K562 (cell line): ENCODE results near the gene TMEM150C. TPM values are rescaled to one million over a fixed set of nuclear protein-coding genes. Genes with fewer than 3 reads are reported as not detected.

Experiments
- ATAC-seq: fragments of 200-7000 bp; cut with Tn5 transposase; 3 replicates; pipeline ENCODE4 v1.9.1; 2020; ENCODE audit warnings: moderate library complexity
- BruUV-seq: library from RNA; stranded (reverse); fragments of 400-500 nt; replicated peaks from 2 replicates; lab custom pipeline; 2021; lab: Mats Ljungman, UMichigan
- CTCF ChIA-PET: fragments of 300-600 bp; formaldehyde crosslinking; extraction: SDS; loops from one replicate; lab custom pipeline; 2021; ENCODE audit warnings: low intra/inter-chr PET ratio; lab: Yijun Ruan, JAX
- POLR2A ChIA-PET: fragments of 300-600, 350-650 bp; sonication (Branson Sonifier 250); formaldehyde crosslinking; extraction: SDS; loops from one replicate; lab custom pipeline; 2021; ENCODE audit warnings: antibody characterized with exemption, inconsistent platforms; lab: Yijun Ruan, JAX
- DNase-seq, 4 experiments: peaks; one replicate each; pipeline versions ENCODE4 v3.0.0 to v3.0.0-alpha.2; 2011 to 2018; ENCODE audit warnings: low spot score in 3 of 4, mixed read lengths in 3 of 4; ENCODE audit errors: extremely low read depth in 1 of 4
- FAIRE-seq: peaks from 2 replicates; lab custom pipeline; 2011; peaks lifted over from hg19 to GRCh38; lab: Jason Lieb, UNC
- H2AFZ ChIP-seq: 2 replicates; pipeline ENCODE4 v1.6.0; 2011; ENCODE audit warnings: low read depth, low read length, control low read depth, inconsistent platforms
- H3K27ac ChIP-seq: fragments of 200-600 bp; 3 replicates; pipeline ENCODE4 v1.8.0; 2011; ENCODE audit warnings: low read depth, mild to moderate bottlenecking, control low read depth, inconsistent platforms, low read length, moderate library complexity, mixed read lengths; ENCODE audit errors: extremely low read depth
- H3K27me3 ChIP-seq, 2 experiments: fragments of 300-600 bp in 1 of 2; 2 replicates in 1 of 2; 3 replicates in 1 of 2; pipeline versions ENCODE4 v1.6.0 to v1.8.0; 2011; ENCODE audit warnings: inconsistent platforms in 2 of 2, low read length in 2 of 2, mild to moderate bottlenecking in 1 of 2, mixed read lengths in 1 of 2, moderate library complexity in 1 of 2; ENCODE audit not compliant: control insufficient read depth in 2 of 2, insufficient read depth in 2 of 2
- H3K36me3 ChIP-seq: fragments of 300-600 bp; 3 replicates; pipeline ENCODE4 v1.8.0; 2011; ENCODE audit warnings: mild to moderate bottlenecking, low read length, inconsistent platforms; ENCODE audit not compliant: control insufficient read depth, insufficient read depth
- H3K4me1 ChIP-seq, 2 experiments: fragments of 200-600 bp in 1 of 2; replicated peaks in 1 of 2; 2 replicates in 1 of 2; 3 replicates in 1 of 2; pipeline versions ENCODE4 v1.5.1 to v1.8.0; 2011; ENCODE audit warnings: inconsistent platforms in 2 of 2, low read length in 2 of 2, mild to moderate bottlenecking in 1 of 2, mixed read lengths in 1 of 2, moderate library complexity in 1 of 2; ENCODE audit not compliant: control insufficient read depth in 2 of 2, insufficient read depth in 2 of 2
- H3K4me2 ChIP-seq: 2 replicates; pipeline ENCODE4 v1.6.1; 2011; ENCODE audit warnings: low read length, control low read depth, inconsistent platforms, mixed read lengths; ENCODE audit not compliant: insufficient read depth
- H3K4me3 ChIP-seq: fragments of 200-600 bp; sonication (generic), shearing (Covaris generic); 2 replicates; pipeline ENCODE4 v1.5.1; 2016; ENCODE audit warnings: control low read depth, inconsistent platforms
- H3K79me2 ChIP-seq: fragments of 200-600 bp; 3 replicates; pipeline ENCODE4 v1.8.0; 2011; ENCODE audit warnings: low read length, inconsistent platforms; ENCODE audit not compliant: control insufficient read depth, insufficient read depth
- H3K9ac ChIP-seq, 2 experiments: 2 replicates each; pipeline versions ENCODE4 v1.6.0 to v1.6.1; 2011; ENCODE audit warnings: low read depth in 2 of 2, low read length in 2 of 2, control low read depth in 1 of 2, inconsistent platforms in 1 of 2, mild to moderate bottlenecking in 1 of 2, mixed read lengths in 1 of 2; ENCODE audit not compliant: insufficient read depth in 1 of 2
- H3K9me1 ChIP-seq: one replicate; pipeline ENCODE4 v1.6.0; 2011; ENCODE audit warnings: inconsistent platforms, mild to moderate bottlenecking, low read length, moderate library complexity; ENCODE audit not compliant: control insufficient read depth, insufficient read depth
- H3K9me3 ChIP-seq: replicated peaks from 2 replicates; pipeline ENCODE4 v1.5.1; 2011; ENCODE audit warnings: low read depth, low read length, inconsistent platforms; ENCODE audit not compliant: control insufficient read depth, insufficient read depth
- H4K20me1 ChIP-seq: replicated peaks from 2 replicates; pipeline ENCODE4 v1.6.1; 2011; ENCODE audit warnings: low read length, inconsistent platforms, mixed read lengths; ENCODE audit not compliant: control insufficient read depth, insufficient read depth
- GATAD2B ChIP-seq: fragments of 450-650 bp; IDR thresholded peaks from 2 replicates; pipeline ENCODE4 v1.6.1; 2017; ENCODE audit warnings: mild to moderate bottlenecking, borderline replicate concordance
- ID3 ChIP-seq, 2 experiments: fragments of 250-450 bp in 1 of 2; fragments of 450-650 bp in 1 of 2; sonication (Bioruptor Pico) in 1 of 2; IDR thresholded peaks; 2 replicates each; pipeline versions ENCODE4 v1.6.1 to v1.8.0; 2016 to 2021; ENCODE audit warnings: mild to moderate bottlenecking in 2 of 2, moderate library complexity in 2 of 2, missing compliant biosample characterization in 1 of 2, missing genetic modification characterization in 1 of 2
- KAT2B ChIP-seq: IDR thresholded peaks from one replicate; pipeline ENCODE4 v1.6.1; 2012; ENCODE audit warnings: low read depth, mild to moderate bottlenecking, control low read depth, inconsistent platforms, low read length, moderate library complexity
- SAP30 ChIP-seq: fragments of 200-600 bp; sonication (generic); IDR thresholded peaks from 2 replicates; pipeline ENCODE4 v1.6.1; 2012; ENCODE audit warnings: borderline replicate concordance, low read depth, mild to moderate bottlenecking, moderate library complexity, low read length, control low read depth, inconsistent platforms; ENCODE audit not compliant: insufficient read depth, poor library complexity, severe bottlenecking
- TBL1XR1 ChIP-seq, 2 experiments: IDR thresholded peaks; 2 replicates each; pipeline ENCODE4 v1.6.1; 2012; ENCODE audit warnings: improper control_type of control experiment in 2 of 2, low read length in 2 of 2, mild to moderate bottlenecking in 1 of 2
- ZNF280A ChIP-seq: fragments of 450-650 bp; IDR thresholded peaks from 2 replicates; pipeline ENCODE4 v1.6.1; 2018; ENCODE audit warnings: mild to moderate bottlenecking, low read depth; ENCODE audit not compliant: partially characterized antibody
- ZNF354B ChIP-seq: fragments of 250-450 bp; sonication (Bioruptor Pico); IDR thresholded peaks from 2 replicates; pipeline ENCODE4 v1.4.0; 2020
- WGBS: fragments of 100-300 bp; shearing (Covaris generic); methylation state at CpG from one replicate; pipeline ENCODE4 v1.1.6; 2016; ENCODE audit warnings: low coverage, mixed read lengths; ENCODE audit not compliant: insufficient coverage; ENCODE audit errors: missing lambda C conversion rate; 5-methylcytosine and 5-hydroxymethylcytosine counted together
- in situ Hi-C: fragments of 300-500 bp; cut with MboI; formaldehyde crosslinking; loops from 4 replicates; pipeline ENCODE4 v1.15.0; 2018; ENCODE audit warnings: inconsistent platforms, mixed read lengths
- intact Hi-C: fragments of 100-400 bp; cut with micrococcal nuclease; formaldehyde crosslinking; loops from 2 replicates; pipeline ENCODE4 v1.14.2; 2022
- polyA plus RNA-seq, 8 experiments: library from polyadenylated mRNA; depleted of rRNA in 4 of 8; stranded (reverse) in 5 of 8; unstranded in 3 of 8; fragments of >200 nt; fragmentation: Nextera tagmentation in 2 of 8; fragmentation: Illumina TruSeq in 1 of 8; extraction: Ambion mirVana in 2 of 8; extraction: Trizol in 1 of 8; gene quantifications; 2 replicates each; pipeline versions ENCODE4 v1.2.1 to v1.2.3, GENCODE V29; 2011 to 2014; ENCODE audit warnings: inconsistent platforms in 1 of 8, missing spikeins in 1 of 8
- total RNA-seq, 7 experiments: library from RNA; depleted of rRNA in 6 of 7; stranded (reverse); fragments of >200 nt in 6 of 7; fragmentation: Illumina TruSeq in 2 of 7; extraction: Trizol in 2 of 7; gene quantifications; 2 replicates each; pipeline versions ENCODE4 v1.2.1 to v1.2.3, GENCODE V29; 2011 to 2021; ENCODE audit warnings: low replicate concordance in 1 of 7

TMEM150C gene
- total and polyA plus RNA-seq, 9 of the 15 experiments (the other 6 are each of a cell fraction or from before 2014, with no cell fraction given), result 0.07 TPM; not detected in 8

GRCh38 chr4:82481506-82481840 is 80.3 kb downstream of the TMEM150C start (continued):
- TF ChIP-seq SAP30 (no peak), KAT2B (no peak), ZNF354B (CRISPR knock-in tag) (no peak), GATAD2B (no peak), ZNF280A (no peak)

- Histone ChIP-seq H3K4me3 (no peak overlapping the region), H3K36me3 (no peaks in the 10 kb centered on the region), H3K79me2 (no peaks in the 10 kb centered on the region), H3K27me3 (peaks cover 29 to 49% of the 10 kb centered on the region in 2 experiments), H3K9ac (no peak overlapping the region), H3K27ac (no peak overlapping the region), H3K9me1 (no peaks in the 10 kb centered on the region)
- POLR2A ChIA-PET, result no interaction called here
- 3% methylated on average over 10 of the region's 10 CpGs for WGBS
- no TSS peak for BruUV-seq
- DNase-seq, result no peak
- CTCF ChIA-PET, result no interaction called here
- TF ChIP-seq TBL1XR1 (IDR thresholded peaks at IDR 0.05; ENCODE audit: low read length in 2 of 2) (no peak), ID3 (CRISPR knock-in tag; IDR thresholded peaks at IDR 0.05) (no peak), ID3 (tag; IDR thresholded peaks at IDR 0.05) (no peak)
- TF ChIP-seq, all 486 proteins: peak for 0
- ATAC-seq, result no peak
- no peak overlapping the region for H2AFZ ChIP-seq
- H4K20me1 ChIP-seq, result no peaks in the 10 kb centered on the region
- intact Hi-C loops, result no loop called here
- no peaks in the 10 kb centered on the region; a peak in 1 of 5 replicates for H3K4me1 ChIP-seq
- in situ Hi-C loops, result no loop called here
- no peak overlapping the region for H3K4me2 ChIP-seq
- no peak for FAIRE-seq
- no peaks in the 10 kb centered on the region for H3K9me3 ChIP-seq
Measured at GRCh38 chr4:82480771-82481505, 80.8 kb downstream of the TMEM150C start.
